ENCODE results near the gene BAIAP3. TPM values are rescaled to one million over a fixed set of nuclear protein-coding genes. Genes with fewer than 3 reads are reported as not detected.

The BAIAP3 gene
- polyA plus RNA-seq, 1 donor from 2014 or later: 65.2 TPM

- Histone ChIP-seq H3K79me2 (replicated peaks; ENCODE audit: insufficient read depth, low read length) (peaks cover 1% of the 10 kb centered on the region), H3K36me3 (ENCODE audit: insufficient read depth, low read length) (no peaks in the 10 kb centered on the region), H3K4me3 (ENCODE audit: low read length) (peak overlapping the region; percentile 54), H4K20me1 (ENCODE audit: insufficient read depth) (no peaks in the 10 kb centered on the region), H3K9me3 (ENCODE audit: low read length) (no peaks in the 10 kb centered on the region), H3K9ac (ENCODE audit: low read length) (no peak overlapping the region), H3K27ac (ENCODE audit: low read length) (no peak overlapping the region), H3K9me2 (ENCODE audit: insufficient read depth, low read length) (no peaks in the 10 kb centered on the region), H3K4me2 (ENCODE audit: low read length) (no peak overlapping the region), H2AFZ (ENCODE audit: low read depth, low read length) (no peak overlapping the region), H3F3A (ENCODE audit: insufficient read depth, low read length, poor library complexity, severe bottlenecking) (no peaks in the 10 kb centered on the region), H3K27me3 (ENCODE audit: insufficient read depth, low read depth, low read length) (no peaks in the 10 kb centered on the region)
- TF ChIP-seq EP300 (conservative IDR thresholded peaks at IDR 0.05; ENCODE audit: poor library complexity, severe bottlenecking) (no peak), POLR2AphosphoS5 (IDR thresholded peaks at IDR 0.05) (no peak), CTCF (IDR thresholded peaks at IDR 0.05; ENCODE audit: poor library complexity, severe bottlenecking) (no peak), REST (IDR thresholded peaks at IDR 0.05; ENCODE audit: borderline replicate concordance) (no peak), SMC3 (conservative IDR thresholded peaks at IDR 0.05; ENCODE audit: poor library complexity) (no peak), MXI1 (conservative IDR thresholded peaks at IDR 0.05; ENCODE audit: poor library complexity, severe bottlenecking) (no peak), RAD21 (conservative IDR thresholded peaks at IDR 0.05) (no peak), EZH2 (IDR thresholded peaks at IDR 0.05; ENCODE audit: borderline replicate concordance, insufficient read depth, low read length, poor library complexity, severe bottlenecking) (no peak), TAF1 (IDR thresholded peaks at IDR 0.05; ENCODE audit: low read depth) (no peak)
Observed at GRCh38 chr16:1341495-1342420, 8.3 kb downstream of the BAIAP3 start.

GRCh38 chr16:1342526-1343427, 9.3 kb downstream of the BAIAP3 start:
- H3K9me2 ChIP-seq (ENCODE audit: insufficient read depth, low read length): no peaks in the 10 kb centered on the region
- H2AFZ ChIP-seq (ENCODE audit: low read depth, low read length): no peak overlapping the region
- H3K4me2 ChIP-seq (ENCODE audit: low read length): no peak overlapping the region
- no peak overlapping the region for H3K27ac ChIP-seq (ENCODE audit: low read length)
- TF ChIP-seq CTCF (IDR thresholded peaks at IDR 0.05; ENCODE audit: poor library complexity, severe bottlenecking): peak; percentile 16
- peak; percentile 31 for TF ChIP-seq POLR2AphosphoS5 (IDR thresholded peaks at IDR 0.05)
- TF ChIP-seq SMC3 (conservative IDR thresholded peaks at IDR 0.05; ENCODE audit: poor library complexity): no peak
- H4K20me1 ChIP-seq (ENCODE audit: insufficient read depth): no peaks in the 10 kb centered on the region
- H3K4me3 ChIP-seq (ENCODE audit: low read length): peak overlapping the region; percentile 54
- no peaks in the 10 kb centered on the region for H3K36me3 ChIP-seq (ENCODE audit: insufficient read depth, low read length)
- no peaks in the 10 kb centered on the region for H3K79me2 ChIP-seq (replicated peaks; ENCODE audit: insufficient read depth, low read length)
- H3K9ac ChIP-seq (ENCODE audit: low read length): peak overlapping the region; percentile 20
- H3K9me3 ChIP-seq (ENCODE audit: low read length): no peaks in the 10 kb centered on the region
- H3F3A ChIP-seq (ENCODE audit: insufficient read depth, low read length, poor library complexity, severe bottlenecking): no peaks in the 10 kb centered on the region
- H3K27me3 ChIP-seq (ENCODE audit: insufficient read depth, low read depth, low read length): no peaks in the 10 kb centered on the region

All from neural cell (in vitro differentiated cells).